RWPE2 (cell line): ENCODE data around the gene FMNL3.

ENCODE experiments used
- ATAC-seq: fragments of 200-7000 bp; cut with Tn5 transposase; 3 replicates; pipeline ENCODE4 v1.9.1; 2021; ENCODE audit warnings: low read depth
- DNase-seq: peaks from one replicate; pipeline ENCODE4 v3.0.0-alpha.2; 2020; ENCODE audit warnings: low spot score
- H3K27ac ChIP-seq: fragments of 450-650 bp; 2 replicates; pipeline ENCODE4 v1.5.1; 2017; ENCODE audit warnings: mild to moderate bottlenecking; ENCODE audit not compliant: poor library complexity, severe bottlenecking
- H3K27me3 ChIP-seq: fragments of 250-450 bp; sonication (Bioruptor Pico); 2 replicates; pipeline ENCODE4 v1.5.1; 2021; ENCODE audit warnings: mild to moderate bottlenecking, moderate library complexity; ENCODE audit not compliant: insufficient read depth, poor library complexity, severe bottlenecking
- H3K36me3 ChIP-seq: fragments of 250-450 bp; sonication (Bioruptor Pico); 2 replicates; pipeline ENCODE4 v1.5.1; 2020; ENCODE audit warnings: low read depth, mild to moderate bottlenecking, moderate library complexity
- H3K4me1 ChIP-seq: fragments of 250-450 bp; sonication (Bioruptor Pico); 2 replicates; pipeline ENCODE4 v1.5.1; 2021; ENCODE audit warnings: mild to moderate bottlenecking, moderate library complexity; ENCODE audit not compliant: insufficient read depth, poor library complexity, severe bottlenecking
- H3K4me3 ChIP-seq: fragments of 250-450 bp; sonication (Bioruptor Pico); 2 replicates; pipeline ENCODE4 v1.5.1; 2021; ENCODE audit warnings: mild to moderate bottlenecking, moderate library complexity; ENCODE audit not compliant: severe bottlenecking
- H3K9me3 ChIP-seq: fragments of 250-450 bp; sonication (Bioruptor Pico); 2 replicates; pipeline ENCODE4 v1.5.1; 2021; ENCODE audit warnings: mild to moderate bottlenecking, moderate library complexity; ENCODE audit not compliant: severe bottlenecking
- CTCF ChIP-seq: fragments of 450-650 bp; IDR thresholded peaks from one replicate; pipeline ENCODE4 v1.5.1; 2017; ENCODE audit warnings: mild to moderate bottlenecking, moderate library complexity; ENCODE audit not compliant: poor library complexity, severe bottlenecking

The FMNL3 gene

GRCh38 chr12:49707128-49707811 is at the start of gene FMNL3:
TSS of gene FMNL3 (minus strand) at chr12:49707405. CDS start at chr12:49707180, 225 bp downstream.
- peak; percentile 95 for DNase-seq
- Histone ChIP-seq H3K27me3 (no peaks in the 10 kb centered on the region), H3K27ac (peak within 1 kb of the TSS; percentile 37), H3K4me1 (peaks cover 7% of the 10 kb centered on the region), H3K4me3 (peak within 1 kb of the TSS; percentile 69), H3K9me3 (no peaks in the 10 kb centered on the region), H3K36me3 (no peaks in the 10 kb centered on the region)
- peak; percentile 89 for ATAC-seq
- TF ChIP-seq CTCF: peak; percentile 98

- DNase-seq: no peak
- Histone ChIP-seq H3K27ac (peak overlapping the region; percentile 21), H3K36me3 (peaks cover 89% of the 10 kb centered on the region), H3K27me3 (no peaks in the 10 kb centered on the region), H3K4me3 (no peak overlapping the region), H3K9me3 (no peaks in the 10 kb centered on the region), H3K4me1 (peaks cover 33% of the 10 kb centered on the region)
- no peak for TF ChIP-seq CTCF
- ATAC-seq: no peak
Measured at GRCh38 chr12:49750996-49751393, 43.8 kb upstream of the FMNL3 start.

- Histone ChIP-seq H3K9me3 (no peaks in the 10 kb centered on the region), H3K36me3 (peaks cover 82% of the 10 kb centered on the region), H3K27me3 (no peaks in the 10 kb centered on the region), H3K27ac (peak overlapping the region; percentile 21), H3K4me3 (no peak overlapping the region), H3K4me1 (peaks cover 33% of the 10 kb centered on the region)
- peak; percentile 22 for TF ChIP-seq CTCF
- DNase-seq (no peak), ATAC-seq (peak; percentile 95)
Measured at GRCh38 chr12:49750027-49750995, 43.1 kb upstream of the FMNL3 start.

GRCh38 chr12:49748800-49749199 is 41.6 kb upstream of the FMNL3 start:
- Histone ChIP-seq H3K36me3 (peaks cover 82% of the 10 kb centered on the region), H3K4me3 (no peak overlapping the region)
- ATAC-seq: no peak

More at GRCh38 chr12:49748800-49749199, 41.6 kb upstream of the FMNL3 start:
- TF ChIP-seq CTCF: no peak
- no peak for DNase-seq
- Histone ChIP-seq H3K4me1 (peaks cover 34% of the 10 kb centered on the region), H3K9me3 (no peaks in the 10 kb centered on the region), H3K27me3 (no peaks in the 10 kb centered on the region), H3K27ac (no peak overlapping the region)
